Neural progenitor cell (in vitro differentiated cells): Measurements from ENCODE around the gene TBXAS1. TPM values are rescaled to one million over a fixed set of nuclear protein-coding genes. Genes with fewer than 3 reads are reported as not detected.
"Not testable (repeated sequence)": the region's sequence is repeated elsewhere in the genome, so short reads cannot be mapped to it uniquely, and the experiment has no call there.

Source experiments
- DNase-seq: peaks from one replicate; pipeline ENCODE4 v3.0.0-alpha.2; 2016; ENCODE audit warnings: low spot score
- H2AFZ ChIP-seq: fragments of 200-600 bp; sonication (generic); replicated peaks from 2 replicates; pipeline ENCODE4 v1.6.1; 2016; ENCODE audit warnings: antibody characterized with exemption
- H3F3A ChIP-seq: fragments of 200-600 bp; sonication (generic); 2 replicates; pipeline ENCODE4 v1.6.1; 2016; ENCODE audit warnings: antibody characterized with exemption, low read depth
- H3K27ac ChIP-seq: fragments of 200-600 bp; sonication (generic); 2 replicates; pipeline ENCODE4 v1.5.1; 2016; ENCODE audit warnings: mild to moderate bottlenecking
- H3K27me3 ChIP-seq: fragments of 200-600 bp; sonication (generic); 2 replicates; pipeline ENCODE4 v1.6.1; 2016; ENCODE audit warnings: mild to moderate bottlenecking, moderate library complexity
- H3K36me3 ChIP-seq: fragments of 200-600 bp; sonication (generic); 2 replicates; pipeline ENCODE4 v1.5.1; 2016
- H3K4me1 ChIP-seq: fragments of 200-600 bp; sonication (generic); 2 replicates; pipeline ENCODE4 v1.6.1; 2016; ENCODE audit warnings: mixed run types
- H3K4me2 ChIP-seq: fragments of 200-600 bp; sonication (generic); 2 replicates; pipeline ENCODE4 v1.6.1; 2016
- H3K4me3 ChIP-seq: fragments of 200-600 bp; sonication (generic); 2 replicates; pipeline ENCODE4 v1.5.1; 2016
- H3K79me2 ChIP-seq: fragments of 200-600 bp; sonication (generic); 2 replicates; pipeline ENCODE4 v1.6.1; 2016; ENCODE audit warnings: low read depth
- H3K9ac ChIP-seq: fragments of 200-600 bp; sonication (generic); 2 replicates; pipeline ENCODE4 v1.6.1; 2016
- H3K9me3 ChIP-seq: fragments of 200-600 bp; sonication (generic); 2 replicates; pipeline ENCODE4 v1.5.1; 2016; ENCODE audit warnings: low read depth
- H4K20me1 ChIP-seq: fragments of 200-600 bp; sonication (generic); 2 replicates; pipeline ENCODE4 v1.6.1; 2016; ENCODE audit warnings: low read depth
- H3K27ac Mint-ChIP-seq: 3 replicates; pipeline ENCODE4 v1.8.0; 2021; ENCODE audit warnings: mixed read lengths
- H3K27me3 Mint-ChIP-seq: 2 replicates; pipeline ENCODE4 v1.8.0; 2022; ENCODE audit warnings: low read depth, mild to moderate bottlenecking, inconsistent platforms, moderate library complexity, mixed read lengths; ENCODE audit not compliant: insufficient read depth
- H3K36me3 Mint-ChIP-seq: 3 replicates; pipeline ENCODE4 v1.8.0; 2021; ENCODE audit warnings: mixed read lengths
- H3K4me1 Mint-ChIP-seq: 3 replicates; pipeline ENCODE4 v1.8.0; 2021; ENCODE audit warnings: mixed read lengths
- H3K4me3 Mint-ChIP-seq: 3 replicates; pipeline ENCODE4 v1.8.0; 2021; ENCODE audit warnings: mild to moderate bottlenecking, moderate library complexity, mixed read lengths
- H3K9me3 Mint-ChIP-seq: 3 replicates; pipeline ENCODE4 v1.8.0; 2020; ENCODE audit warnings: mixed read lengths
- EZH2 ChIP-seq: fragments of 200-600 bp; sonication (generic); IDR thresholded peaks from 2 replicates; pipeline ENCODE4 v1.6.1; 2017; ENCODE audit warnings: antibody characterized with exemption, mild to moderate bottlenecking, moderate library complexity
- EZH2phosphoT487 ChIP-seq: fragments of 200-600 bp; sonication (generic); IDR thresholded peaks from 2 replicates; pipeline ENCODE4 v1.6.1; 2017; ENCODE audit warnings: antibody characterized with exemption
- total RNA-seq: library from RNA; depleted of rRNA; stranded (reverse); fragments of >200 nt; gene quantifications from 2 replicates; pipeline ENCODE4 v1.2.3, GENCODE V29; 2015; ENCODE audit warnings: low replicate concordance
- TF ChIP-seq, protein P1 (sequence below): fragments of 200-600 bp; sonication (generic); IDR thresholded peaks from 2 replicates; pipeline ENCODE4 v1.5.1; 2017; ENCODE audit warnings: antibody characterized with exemption, mild to moderate bottlenecking

The TBXAS1 gene
- total RNA-seq, 1 donor from 2014 or later: not detected

DNA sequence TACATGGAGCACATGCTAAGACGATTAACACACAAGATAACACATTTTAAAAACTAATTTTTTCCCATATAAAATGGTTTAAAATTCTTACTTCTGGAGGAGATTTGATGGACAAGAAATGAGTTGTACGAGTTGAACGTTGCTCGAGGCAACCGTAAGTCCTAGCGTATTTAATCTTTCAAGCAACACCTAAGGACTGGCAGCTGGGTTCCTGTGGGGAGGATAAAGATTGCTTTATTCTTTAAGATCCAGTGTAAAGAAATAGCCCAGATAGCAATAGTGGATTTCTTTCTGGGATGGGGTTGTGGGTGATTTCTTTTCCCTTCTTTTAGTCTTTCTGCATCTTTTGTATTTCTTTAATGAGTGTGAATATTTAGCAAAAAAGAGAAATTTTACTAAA lies 9.8 kb downstream of the TBXAS1 start:
- H3K9me3 ChIP-seq: no peaks in the 10 kb centered on the region
- H3F3A ChIP-seq: no peaks in the 10 kb centered on the region
- Mint-ChIP-seq H3K4me3 (no peak overlapping the region), H3K36me3 (no peaks in the 10 kb centered on the region), H3K9me3 (peaks cover 4% of the 10 kb centered on the region), H3K27ac (no peak overlapping the region), H3K27me3 (peaks cover 2% of the 10 kb centered on the region), H3K4me1 (peaks cover 12% of the 10 kb centered on the region)
- H3K4me3 ChIP-seq: no peak overlapping the region
- no peak overlapping the region for H3K27ac ChIP-seq
- H3K36me3 ChIP-seq: no peaks in the 10 kb centered on the region
- no peaks in the 10 kb centered on the region for H3K79me2 ChIP-seq
- peaks cover 10% of the 10 kb centered on the region for H3K4me1 ChIP-seq
- DNase-seq: no peak
- no peak overlapping the region for H3K9ac ChIP-seq
- H3K4me2 ChIP-seq: no peak overlapping the region
- TF ChIP-seq, protein P1, sequence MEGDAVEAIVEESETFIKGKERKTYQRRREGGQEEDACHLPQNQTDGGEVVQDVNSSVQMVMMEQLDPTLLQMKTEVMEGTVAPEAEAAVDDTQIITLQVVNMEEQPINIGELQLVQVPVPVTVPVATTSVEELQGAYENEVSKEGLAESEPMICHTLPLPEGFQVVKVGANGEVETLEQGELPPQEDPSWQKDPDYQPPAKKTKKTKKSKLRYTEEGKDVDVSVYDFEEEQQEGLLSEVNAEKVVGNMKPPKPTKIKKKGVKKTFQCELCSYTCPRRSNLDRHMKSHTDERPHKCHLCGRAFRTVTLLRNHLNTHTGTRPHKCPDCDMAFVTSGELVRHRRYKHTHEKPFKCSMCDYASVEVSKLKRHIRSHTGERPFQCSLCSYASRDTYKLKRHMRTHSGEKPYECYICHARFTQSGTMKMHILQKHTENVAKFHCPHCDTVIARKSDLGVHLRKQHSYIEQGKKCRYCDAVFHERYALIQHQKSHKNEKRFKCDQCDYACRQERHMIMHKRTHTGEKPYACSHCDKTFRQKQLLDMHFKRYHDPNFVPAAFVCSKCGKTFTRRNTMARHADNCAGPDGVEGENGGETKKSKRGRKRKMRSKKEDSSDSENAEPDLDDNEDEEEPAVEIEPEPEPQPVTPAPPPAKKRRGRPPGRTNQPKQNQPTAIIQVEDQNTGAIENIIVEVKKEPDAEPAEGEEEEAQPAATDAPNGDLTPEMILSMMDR: no peak
- TF ChIP-seq EZH2 (no peak), EZH2phosphoT487 (no peak)
- no peaks in the 10 kb centered on the region for H4K20me1 ChIP-seq
- H2AFZ ChIP-seq: no peak overlapping the region
- H3K27me3 ChIP-seq: no peaks in the 10 kb centered on the region

DNA sequence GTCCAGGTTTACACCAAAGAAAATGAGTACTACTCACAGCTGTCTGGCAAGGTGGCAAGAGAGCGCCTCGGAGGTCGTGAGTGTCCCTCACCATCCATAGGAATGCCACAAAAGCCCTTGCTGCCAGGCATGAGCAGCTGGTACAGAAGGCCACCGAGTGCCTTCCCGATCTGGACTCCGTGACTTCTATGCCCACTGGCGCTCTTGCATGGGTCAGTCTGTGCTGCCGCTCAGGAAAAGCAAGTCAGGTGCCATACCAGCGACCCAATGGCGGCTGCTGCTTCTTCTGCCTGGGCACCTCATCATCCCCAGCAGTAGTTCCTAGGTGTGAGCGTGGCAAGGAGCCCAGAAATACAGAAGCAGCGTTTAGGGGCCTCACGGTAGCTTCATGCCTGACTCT lies 11.7 kb downstream of the TBXAS1 start:
- Mint-ChIP-seq H3K4me3 (no peak overlapping the region), H3K27ac (no peak overlapping the region), H3K27me3 (peaks cover 5% of the 10 kb centered on the region), H3K36me3 (no peaks in the 10 kb centered on the region), H3K4me1 (peaks cover 12% of the 10 kb centered on the region), H3K9me3 (no peaks in the 10 kb centered on the region)
- Histone ChIP-seq H3K27me3 (no peaks in the 10 kb centered on the region), H3K36me3 (no peaks in the 10 kb centered on the region), H3K9me3 (no peaks in the 10 kb centered on the region), H3K4me3 (no peak overlapping the region), H2AFZ (no peak overlapping the region), H3K4me1 (peaks cover 10% of the 10 kb centered on the region), H3K4me2 (no peak overlapping the region), H3K79me2 (no peaks in the 10 kb centered on the region), H3K27ac (no peak overlapping the region), H3K9ac (no peak overlapping the region), H4K20me1 (no peaks in the 10 kb centered on the region), H3F3A (no peaks in the 10 kb centered on the region)
- no peak for DNase-seq
- TF ChIP-seq, protein P1: no peak
- no peak for TF ChIP-seq EZH2phosphoT487
- TF ChIP-seq EZH2: no peak

DNA sequence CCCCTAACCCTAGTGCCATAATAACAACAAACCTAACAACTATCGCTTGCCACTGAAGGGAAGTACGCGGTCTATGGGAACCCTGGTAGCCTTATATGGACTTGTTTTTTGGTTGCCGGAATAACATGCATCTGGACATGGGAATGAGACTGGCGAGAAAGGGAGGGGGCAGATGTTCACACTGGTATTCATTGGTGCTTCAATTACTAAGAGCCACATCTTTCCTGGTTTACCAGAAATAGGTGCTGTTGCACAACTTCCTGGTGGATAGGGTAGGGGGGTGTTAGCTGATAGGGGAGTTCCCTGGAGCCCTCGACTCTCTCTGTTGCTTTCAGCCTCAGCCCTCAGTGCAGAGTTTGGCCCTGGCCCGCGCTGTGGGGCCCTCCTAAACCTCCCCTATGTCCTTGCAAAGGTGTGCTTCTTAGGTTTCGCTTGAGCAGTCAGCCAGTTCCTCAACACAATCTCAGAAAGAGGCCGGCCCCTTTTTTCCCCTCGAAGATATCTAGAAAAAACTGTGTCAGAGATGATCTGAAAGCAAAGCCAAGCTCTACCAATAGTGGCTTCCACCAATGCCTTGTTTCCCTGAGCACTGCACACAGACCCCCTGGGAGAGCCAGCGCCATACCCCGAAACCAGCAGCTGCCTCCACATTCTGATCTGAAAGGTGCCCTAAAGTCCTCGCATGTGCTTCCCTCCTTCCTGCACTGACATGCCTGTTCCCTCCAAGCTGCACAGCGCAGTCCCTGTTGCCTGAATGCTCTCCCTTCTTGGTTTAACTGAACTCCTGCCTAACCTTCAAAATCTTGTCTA lies 13.5 kb downstream of the TBXAS1 start:
- H2AFZ ChIP-seq: no peak overlapping the region
- no peaks in the 10 kb centered on the region for H3K27me3 ChIP-seq
- no peak overlapping the region for H3K27ac ChIP-seq
- no peak overlapping the region for H3K27ac Mint-ChIP-seq
- H3K4me1 ChIP-seq: peaks cover 10% of the 10 kb centered on the region
- H3K36me3 ChIP-seq: no peaks in the 10 kb centered on the region
- H4K20me1 ChIP-seq: no peaks in the 10 kb centered on the region
- H3K9me3 ChIP-seq: no peaks in the 10 kb centered on the region
- H3K4me1 Mint-ChIP-seq: peaks cover 12% of the 10 kb centered on the region
- H3K4me3 ChIP-seq: no peak overlapping the region
- no peaks in the 10 kb centered on the region for H3K79me2 ChIP-seq
- no peaks in the 10 kb centered on the region for H3F3A ChIP-seq
- H3K4me3 Mint-ChIP-seq: no peak overlapping the region
- TF ChIP-seq EZH2 (no peak), EZH2phosphoT487 (no peak)
- TF ChIP-seq, protein P1: no peak
- H3K36me3 Mint-ChIP-seq: no peaks in the 10 kb centered on the region
- H3K4me2 ChIP-seq: no peak overlapping the region
- H3K9me3 Mint-ChIP-seq: no peaks in the 10 kb centered on the region
- peaks cover 5% of the 10 kb centered on the region for H3K27me3 Mint-ChIP-seq
- no peak overlapping the region for H3K9ac ChIP-seq
- no peak for DNase-seq

GRCh38 chr7:139843211-139843537 lies 14.1 kb downstream of the TBXAS1 start:
- H3K4me1 ChIP-seq, DNase-seq, H3K4me3 ChIP-seq, H3K36me3 Mint-ChIP-seq, H3K4me2 ChIP-seq, H3K36me3 ChIP-seq, H3K27ac Mint-ChIP-seq, H3K9ac ChIP-seq, H3K9me3 Mint-ChIP-seq, H3K27me3 ChIP-seq, H3K27me3 Mint-ChIP-seq, H4K20me1 ChIP-seq, H2AFZ ChIP-seq, H3K27ac ChIP-seq, H3K79me2 ChIP-seq, H3K9me3 ChIP-seq, H3K4me3 Mint-ChIP-seq, H3F3A ChIP-seq: not testable (repeated sequence)
- H3K4me1 Mint-ChIP-seq: peaks cover 10% of the 10 kb centered on the region
